ENCODE results near the gene FOXN4.

GRCh38 chr12:109331301-109331952 is 22.3 kb upstream of the FOXN4 start:
- TF ChIP-seq MAX (IDR thresholded peaks at IDR 0.05) (no peak), CTCF (IDR thresholded peaks at IDR 0.05 in 2 of 3, conservative IDR thresholded peaks at IDR 0.05 in 1 of 3; ENCODE audit: borderline replicate concordance in 1 of 3, insufficient read depth in 1 of 3, low read depth in 2 of 3, low read length in 2 of 3) (no peak), EZH2 (IDR thresholded peaks at IDR 0.05) (no peak), CEBPB (IDR thresholded peaks at IDR 0.05; ENCODE audit: low read depth) (no peak), ZNF274 (IDR thresholded peaks at IDR 0.05; ENCODE audit: low read depth, low read length) (no peak), EGR1 (IDR thresholded peaks at IDR 0.05; ENCODE audit: low read depth) (no peak), SRF (IDR thresholded peaks at IDR 0.05; ENCODE audit: low read depth) (no peak)

All from HCT116 (cell line).